Panc1 (cell line): ENCODE results near the gene TANGO6. TPM values are rescaled to one million over a fixed set of nuclear protein-coding genes. Genes with fewer than 3 reads are reported as not detected.

Experiments
- ATAC-seq: fragments of 200-7000 bp; cut with Tn5 transposase; 2 replicates; pipeline ENCODE4 v1.9.1; 2020; ENCODE audit warnings: mild to moderate bottlenecking, moderate library complexity
- BruUV-seq: library from RNA; stranded (reverse); fragments of 400-500 nt; replicated peaks from 2 replicates; lab custom pipeline; 2021; lab: Mats Ljungman, UMichigan
- CTCF ChIA-PET: fragments of 300-600 bp; sonication (Branson Sonifier 250); formaldehyde crosslinking; loops from one replicate; lab custom pipeline; 2022; ENCODE audit warnings: antibody characterized with exemption; lab: Charles Lee
- POLR2A ChIA-PET: fragments of 300-600 bp; sonication (Branson Sonifier 250); formaldehyde crosslinking; loops from one replicate; lab custom pipeline; 2022; ENCODE audit warnings: antibody characterized with exemption; lab: Charles Lee
- DNase-seq: peaks from one replicate; pipeline ENCODE4 v3.0.0-alpha.2; 2010; ENCODE audit warnings: low read depth, low spot score
- H3K27ac ChIP-seq: 2 replicates; pipeline ENCODE4 v1.5.1; 2011; ENCODE audit warnings: mild to moderate bottlenecking, low read length, inconsistent platforms
- H3K27me3 ChIP-seq: fragments of 200-500 bp; sonication (Bioruptor generic); 2 replicates; pipeline ENCODE4 v1.6.0; 2014; ENCODE audit warnings: low read length, inconsistent platforms; ENCODE audit not compliant: control insufficient read depth, insufficient read depth
- H3K36me3 ChIP-seq: fragments of 200-500 bp; sonication (Bioruptor generic); 2 replicates; pipeline ENCODE4 v1.5.1; 2014; ENCODE audit warnings: inconsistent platforms, mild to moderate bottlenecking, low read length, moderate library complexity; ENCODE audit not compliant: control insufficient read depth, insufficient read depth
- H3K4me1 ChIP-seq: 2 replicates; pipeline ENCODE4 v1.5.1; 2011; ENCODE audit warnings: inconsistent platforms, mild to moderate bottlenecking, low read length, moderate library complexity; ENCODE audit not compliant: control insufficient read depth, insufficient read depth
- H3K4me3 ChIP-seq, 2 experiments: 2 replicates each; pipeline ENCODE4 v1.5.1; 2011 to 2012; ENCODE audit warnings: low read depth in 2 of 2, low read length in 2 of 2, mild to moderate bottlenecking in 2 of 2, inconsistent platforms in 1 of 2, moderate library complexity in 1 of 2
- H3K9me3 ChIP-seq: fragments of 200-500 bp; sonication (Bioruptor generic); 2 replicates; pipeline ENCODE4 v1.5.1; 2014; ENCODE audit warnings: low read depth, mild to moderate bottlenecking, inconsistent platforms, low read length, moderate library complexity; ENCODE audit not compliant: control insufficient read depth, insufficient read depth
- POLR2AphosphoS5 ChIP-seq: IDR thresholded peaks from 2 replicates; pipeline ENCODE4 v1.6.1; 2012; ENCODE audit warnings: mild to moderate bottlenecking, low read depth, low read length, moderate library complexity
- SIN3A ChIP-seq: IDR thresholded peaks from 2 replicates; pipeline ENCODE4 v1.6.1; 2012; ENCODE audit warnings: low read depth, mild to moderate bottlenecking, low read length, moderate library complexity, borderline replicate concordance; ENCODE audit not compliant: insufficient read depth
- TCF7L2 ChIP-seq: IDR thresholded peaks from 2 replicates; pipeline ENCODE4 v1.6.1; 2011; ENCODE audit warnings: mild to moderate bottlenecking, low read depth, low read length, inconsistent platforms
- in situ Hi-C: cut with HindIII; loops from 2 replicates; pipeline ENCODE4 v1.10.0; 2016; ENCODE audit warnings: low sequenced_read_pairs, low pct_unique_long_range_greater_than_20kb
- intact Hi-C: fragments of 100-400 bp; cut with micrococcal nuclease; formaldehyde crosslinking; loops from one replicate; pipeline ENCODE4 v1.10.0; 2022; ENCODE audit not compliant: unreplicated experiment
- total RNA-seq: library from RNA; stranded (reverse); gene quantifications from one replicate; pipeline ENCODE4 v1.2.1, GENCODE V29; 2021; ENCODE audit not compliant: unreplicated experiment
- TF ChIP-seq, protein P1 (sequence below): fragments of 450-650 bp; IDR thresholded peaks from 2 replicates; pipeline ENCODE4 v1.5.1; 2017; ENCODE audit warnings: mild to moderate bottlenecking
- TF ChIP-seq, protein P2 (sequence below), 2 experiments: IDR thresholded peaks; 2 replicates each; pipeline ENCODE4 v1.6.1; 2011 to 2012; ENCODE audit warnings: low read depth in 2 of 2, control low read depth in 1 of 2, low read length in 1 of 2, mild to moderate bottlenecking in 1 of 2, moderate library complexity in 1 of 2; ENCODE audit not compliant: insufficient read depth in 1 of 2

Gene TANGO6
- total RNA-seq, 1 experiment from 2014 or later = 11.0 TPM

DNA sequence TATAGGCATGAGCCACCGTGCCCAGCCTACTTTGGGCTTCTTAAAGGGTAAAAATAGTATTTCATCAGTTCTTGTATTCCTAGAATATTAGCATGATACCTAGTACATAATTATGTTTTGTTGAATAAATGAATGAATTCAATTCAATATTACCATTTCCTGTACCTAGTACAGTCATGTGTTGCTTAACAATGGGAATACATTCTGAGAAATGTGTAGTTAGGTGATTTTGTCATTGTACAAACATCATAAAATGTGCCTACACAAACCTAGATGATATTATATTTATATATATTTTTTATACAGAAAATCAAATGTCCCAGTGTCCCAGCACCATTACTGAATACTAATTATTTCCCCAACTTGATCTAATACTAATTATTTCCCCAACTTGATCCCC, 176.5 kb downstream of the TANGO6 start:
- peaks cover 6% of the 10 kb centered on the region; the same call in 1 of the 2 replicates for H3K4me1 ChIP-seq
- POLR2A ChIA-PET = no interaction called here
- intact Hi-C loops (no loop called here), in situ Hi-C loops (no loop called here)
- CTCF ChIA-PET = no interaction called here
- H3K27ac ChIP-seq = no peak overlapping the region
- DNase-seq (no peak), ATAC-seq (no peak)
- no peaks in the 10 kb centered on the region for H3K36me3 ChIP-seq
- no peak for TF ChIP-seq TCF7L2
- TF ChIP-seq, protein P1, sequence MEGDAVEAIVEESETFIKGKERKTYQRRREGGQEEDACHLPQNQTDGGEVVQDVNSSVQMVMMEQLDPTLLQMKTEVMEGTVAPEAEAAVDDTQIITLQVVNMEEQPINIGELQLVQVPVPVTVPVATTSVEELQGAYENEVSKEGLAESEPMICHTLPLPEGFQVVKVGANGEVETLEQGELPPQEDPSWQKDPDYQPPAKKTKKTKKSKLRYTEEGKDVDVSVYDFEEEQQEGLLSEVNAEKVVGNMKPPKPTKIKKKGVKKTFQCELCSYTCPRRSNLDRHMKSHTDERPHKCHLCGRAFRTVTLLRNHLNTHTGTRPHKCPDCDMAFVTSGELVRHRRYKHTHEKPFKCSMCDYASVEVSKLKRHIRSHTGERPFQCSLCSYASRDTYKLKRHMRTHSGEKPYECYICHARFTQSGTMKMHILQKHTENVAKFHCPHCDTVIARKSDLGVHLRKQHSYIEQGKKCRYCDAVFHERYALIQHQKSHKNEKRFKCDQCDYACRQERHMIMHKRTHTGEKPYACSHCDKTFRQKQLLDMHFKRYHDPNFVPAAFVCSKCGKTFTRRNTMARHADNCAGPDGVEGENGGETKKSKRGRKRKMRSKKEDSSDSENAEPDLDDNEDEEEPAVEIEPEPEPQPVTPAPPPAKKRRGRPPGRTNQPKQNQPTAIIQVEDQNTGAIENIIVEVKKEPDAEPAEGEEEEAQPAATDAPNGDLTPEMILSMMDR = no peak
- TF ChIP-seq, protein P2, sequence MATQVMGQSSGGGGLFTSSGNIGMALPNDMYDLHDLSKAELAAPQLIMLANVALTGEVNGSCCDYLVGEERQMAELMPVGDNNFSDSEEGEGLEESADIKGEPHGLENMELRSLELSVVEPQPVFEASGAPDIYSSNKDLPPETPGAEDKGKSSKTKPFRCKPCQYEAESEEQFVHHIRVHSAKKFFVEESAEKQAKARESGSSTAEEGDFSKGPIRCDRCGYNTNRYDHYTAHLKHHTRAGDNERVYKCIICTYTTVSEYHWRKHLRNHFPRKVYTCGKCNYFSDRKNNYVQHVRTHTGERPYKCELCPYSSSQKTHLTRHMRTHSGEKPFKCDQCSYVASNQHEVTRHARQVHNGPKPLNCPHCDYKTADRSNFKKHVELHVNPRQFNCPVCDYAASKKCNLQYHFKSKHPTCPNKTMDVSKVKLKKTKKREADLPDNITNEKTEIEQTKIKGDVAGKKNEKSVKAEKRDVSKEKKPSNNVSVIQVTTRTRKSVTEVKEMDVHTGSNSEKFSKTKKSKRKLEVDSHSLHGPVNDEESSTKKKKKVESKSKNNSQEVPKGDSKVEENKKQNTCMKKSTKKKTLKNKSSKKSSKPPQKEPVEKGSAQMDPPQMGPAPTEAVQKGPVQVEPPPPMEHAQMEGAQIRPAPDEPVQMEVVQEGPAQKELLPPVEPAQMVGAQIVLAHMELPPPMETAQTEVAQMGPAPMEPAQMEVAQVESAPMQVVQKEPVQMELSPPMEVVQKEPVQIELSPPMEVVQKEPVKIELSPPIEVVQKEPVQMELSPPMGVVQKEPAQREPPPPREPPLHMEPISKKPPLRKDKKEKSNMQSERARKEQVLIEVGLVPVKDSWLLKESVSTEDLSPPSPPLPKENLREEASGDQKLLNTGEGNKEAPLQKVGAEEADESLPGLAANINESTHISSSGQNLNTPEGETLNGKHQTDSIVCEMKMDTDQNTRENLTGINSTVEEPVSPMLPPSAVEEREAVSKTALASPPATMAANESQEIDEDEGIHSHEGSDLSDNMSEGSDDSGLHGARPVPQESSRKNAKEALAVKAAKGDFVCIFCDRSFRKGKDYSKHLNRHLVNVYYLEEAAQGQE (IDR thresholded peaks at IDR 0.05; ENCODE audit: insufficient read depth in 1 of 2, low read depth in 2 of 2, low read length in 1 of 2) = no peak
- no peak for TF ChIP-seq POLR2AphosphoS5
- no peak for TF ChIP-seq SIN3A
- BruUV-seq = no TSS peak
- H3K4me3 ChIP-seq = no peak overlapping the region
- no peaks in the 10 kb centered on the region for H3K27me3 ChIP-seq
- H3K9me3 ChIP-seq = no peaks in the 10 kb centered on the region

DNA sequence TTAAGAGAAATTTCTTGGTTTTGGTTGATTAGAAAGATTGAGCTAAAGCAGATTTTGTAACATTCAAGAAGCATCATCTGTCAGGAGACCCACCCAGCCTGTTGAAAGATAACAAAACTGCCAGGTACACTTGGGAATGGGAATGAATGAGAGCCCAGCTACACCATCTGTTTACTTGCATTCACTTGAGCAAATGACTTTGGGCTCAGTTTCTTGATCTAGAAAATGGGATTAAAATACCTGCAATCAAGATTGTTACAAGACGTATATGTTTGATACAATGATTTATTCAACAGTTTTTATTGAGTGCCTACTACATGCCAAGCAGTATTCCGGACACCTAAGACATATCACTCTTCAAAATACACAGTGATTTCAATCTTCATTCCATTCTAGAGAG, 185.8 kb downstream of the TANGO6 start:
- Histone ChIP-seq H3K27me3 (no peaks in the 10 kb centered on the region), H3K4me1 (no peaks in the 10 kb centered on the region)
- no peak for ATAC-seq

More for the DNA sequence above, 185.8 kb downstream of the TANGO6 start:
- H3K4me3 ChIP-seq = no peak overlapping the region
- H3K36me3 ChIP-seq = no peaks in the 10 kb centered on the region
- TF ChIP-seq, protein P1 = no peak
- TF ChIP-seq TCF7L2 (no peak), POLR2AphosphoS5 (no peak), SIN3A (no peak)
- TF ChIP-seq, protein P2 (IDR thresholded peaks at IDR 0.05; ENCODE audit: insufficient read depth in 1 of 2, low read depth in 2 of 2, low read length in 1 of 2) = no peak
- no TSS peak for BruUV-seq
- ChIA-PET CTCF (interaction anchor here (0.6 kb wide), 1 partner anchor 82 kb away, joined by 4 read pairs; no protein-coding TSS in a partner anchor), POLR2A (no interaction called here)
- in situ Hi-C loops (no loop called here), intact Hi-C loops (no loop called here)
- no peak overlapping the region for H3K27ac ChIP-seq
- no peak for DNase-seq
- H3K9me3 ChIP-seq = no peaks in the 10 kb centered on the region
